HEK293 (cell line): Measurements from ENCODE around the gene SEC16A.

Experiments
- CTCF ChIA-PET: fragments of 350-600 bp; formaldehyde crosslinking; extraction: SDS; loops from one replicate; lab custom pipeline; 2021; ENCODE audit warnings: antibody characterized with exemption; lab: Yijun Ruan, JAX
- POLR2A ChIA-PET: fragments of 300-600 bp; formaldehyde crosslinking; extraction: SDS; loops from one replicate; lab custom pipeline; 2020; ENCODE audit warnings: antibody characterized with exemption, inconsistent platforms; lab: Yijun Ruan, JAX
- H3K27ac ChIP-seq: fragments of 200-500 bp; sonication (Bioruptor generic); 2 replicates; pipeline ENCODE4 v1.5.1; 2014; ENCODE audit warnings: low read depth, low read length, control low read depth, inconsistent platforms; ENCODE audit errors: extremely low read depth
- H3K36me3 ChIP-seq, 2 experiments: fragments of 200-500 bp in 1 of 2; sonication (Bioruptor generic) in 1 of 2; 1 replicate in 1 of 2; 2 replicates in 1 of 2; pipeline ENCODE4 v1.5.1; 2014 to 2017; ENCODE audit warnings: inconsistent platforms in 2 of 2, low read length in 2 of 2; ENCODE audit not compliant: control insufficient read depth in 2 of 2, insufficient read depth in 1 of 2
- H3K4me1 ChIP-seq: fragments of 200-500 bp; sonication (Bioruptor generic); 2 replicates; pipeline ENCODE4 v1.5.1; 2014; ENCODE audit warnings: mild to moderate bottlenecking, low read length, inconsistent platforms; ENCODE audit not compliant: control insufficient read depth, insufficient read depth
- H3K4me3 ChIP-seq: 2 replicates; pipeline ENCODE4 v1.5.1; 2011; ENCODE audit warnings: low read depth, mild to moderate bottlenecking, control low read depth, low read length, moderate library complexity
- H3K9me3 ChIP-seq: fragments of 200-500 bp; sonication (Bioruptor generic); 2 replicates; pipeline ENCODE4 v1.5.1; 2014; ENCODE audit warnings: low read depth, low read length, inconsistent platforms; ENCODE audit not compliant: control insufficient read depth, insufficient read depth
- GLIS2 ChIP-seq: fragments of 450-650 bp; formaldehyde crosslinking; IDR thresholded peaks from 2 replicates; pipeline ENCODE4 v1.5.1; 2016; ENCODE audit warnings: missing biosample characterization, missing genetic modification characterization
- INSM2 ChIP-seq: fragments of 450-650 bp; formaldehyde crosslinking; IDR thresholded peaks from 2 replicates; pipeline ENCODE4 v1.5.1; 2016; ENCODE audit warnings: missing biosample characterization, missing genetic modification characterization
- KLF16 ChIP-seq: fragments of 450-650 bp; formaldehyde crosslinking; IDR thresholded peaks from 2 replicates; pipeline ENCODE4 v1.5.1; 2017; ENCODE audit warnings: missing biosample characterization, missing genetic modification characterization
- MEIS1 ChIP-seq: sonication (generic); formaldehyde crosslinking; IDR thresholded peaks from 2 replicates; pipeline ENCODE4 v1.8.1; 2022; ENCODE audit warnings: missing genetic modification reagents, mild to moderate bottlenecking, borderline replicate concordance
- PATZ1 ChIP-seq: fragments of 450-650 bp; formaldehyde crosslinking; IDR thresholded peaks from 2 replicates; pipeline ENCODE4 v1.5.1; 2016; ENCODE audit warnings: missing biosample characterization, missing genetic modification characterization
- REPIN1 ChIP-seq: fragments of 450-650 bp; formaldehyde crosslinking; IDR thresholded peaks from 2 replicates; pipeline ENCODE4 v1.5.1; 2017; ENCODE audit warnings: missing biosample characterization, missing genetic modification characterization, low read depth
- TRIM28 ChIP-seq: IDR thresholded peaks from 2 replicates; pipeline ENCODE4 v1.6.1; 2011; ENCODE audit warnings: low read length, control low read depth, borderline replicate concordance
- YY2 ChIP-seq: fragments of 450-650 bp; formaldehyde crosslinking; IDR thresholded peaks from 2 replicates; pipeline ENCODE4 v1.5.1; 2016; ENCODE audit warnings: missing biosample characterization, missing genetic modification characterization
- ZBTB21 ChIP-seq: fragments of 450-650 bp; formaldehyde crosslinking; IDR thresholded peaks from 2 replicates; pipeline ENCODE4 v1.5.1; 2017; ENCODE audit warnings: missing biosample characterization, missing genetic modification characterization
- ZNF140 ChIP-seq: fragments of 450-650 bp; formaldehyde crosslinking; IDR thresholded peaks from 2 replicates; pipeline ENCODE4 v1.5.1; 2016; ENCODE audit warnings: missing biosample characterization, missing genetic modification characterization
- ZNF239 ChIP-seq: fragments of 450-650 bp; formaldehyde crosslinking; IDR thresholded peaks from 2 replicates; pipeline ENCODE4 v1.5.1; 2016; ENCODE audit warnings: missing biosample characterization, missing genetic modification characterization
- ZNF274 ChIP-seq, 2 experiments: fragments of 200-500 bp in 1 of 2; fragments of 450-650 bp in 1 of 2; sonication (Bioruptor generic) in 1 of 2; formaldehyde crosslinking in 1 of 2; IDR thresholded peaks; 2 replicates each; pipeline versions ENCODE4 v1.5.1 to v1.6.1; 2014 to 2016; ENCODE audit warnings: borderline replicate concordance in 1 of 2, inconsistent platforms in 1 of 2, low read length in 1 of 2, missing biosample characterization in 1 of 2, missing genetic modification characterization in 1 of 2
- ZNF311 ChIP-seq: fragments of 450-650 bp; formaldehyde crosslinking; IDR thresholded peaks from 2 replicates; pipeline ENCODE4 v1.5.1; 2017; ENCODE audit warnings: missing biosample characterization, missing genetic modification characterization, borderline replicate concordance
- ZNF324 ChIP-seq: fragments of 450-650 bp; formaldehyde crosslinking; IDR thresholded peaks from 2 replicates; pipeline ENCODE4 v1.5.1; 2016; ENCODE audit warnings: missing biosample characterization, missing genetic modification characterization
- ZNF335 ChIP-seq: fragments of 450-650 bp; formaldehyde crosslinking; conservative IDR thresholded peaks from 2 replicates; pipeline ENCODE4 v1.5.1; 2016; ENCODE audit warnings: missing biosample characterization, missing genetic modification characterization
- ZNF350 ChIP-seq: fragments of 450-650 bp; formaldehyde crosslinking; IDR thresholded peaks from 2 replicates; pipeline ENCODE4 v1.5.0; 2017; ENCODE audit warnings: missing biosample characterization, mild to moderate bottlenecking, missing genetic modification characterization
- ZNF510 ChIP-seq: fragments of 450-650 bp; formaldehyde crosslinking; IDR thresholded peaks from 2 replicates; pipeline ENCODE4 v1.5.1; 2018; ENCODE audit warnings: mild to moderate bottlenecking, missing genetic modification characterization, missing biosample characterization; ENCODE audit not compliant: insufficient replicate concordance
- ZNF785 ChIP-seq: fragments of 450-650 bp; formaldehyde crosslinking; IDR thresholded peaks from 2 replicates; pipeline ENCODE4 v1.5.1; 2016; ENCODE audit warnings: missing biosample characterization, missing genetic modification characterization
- ZNF791 ChIP-seq: fragments of 450-650 bp; formaldehyde crosslinking; IDR thresholded peaks from 2 replicates; pipeline ENCODE4 v1.5.1; 2016; ENCODE audit warnings: missing biosample characterization, missing genetic modification characterization
- ZSCAN4 ChIP-seq: fragments of 450-650 bp; formaldehyde crosslinking; IDR thresholded peaks from 2 replicates; pipeline ENCODE4 v1.5.1; 2017; ENCODE audit warnings: missing biosample characterization, missing genetic modification characterization

The SEC16A gene

DNA sequence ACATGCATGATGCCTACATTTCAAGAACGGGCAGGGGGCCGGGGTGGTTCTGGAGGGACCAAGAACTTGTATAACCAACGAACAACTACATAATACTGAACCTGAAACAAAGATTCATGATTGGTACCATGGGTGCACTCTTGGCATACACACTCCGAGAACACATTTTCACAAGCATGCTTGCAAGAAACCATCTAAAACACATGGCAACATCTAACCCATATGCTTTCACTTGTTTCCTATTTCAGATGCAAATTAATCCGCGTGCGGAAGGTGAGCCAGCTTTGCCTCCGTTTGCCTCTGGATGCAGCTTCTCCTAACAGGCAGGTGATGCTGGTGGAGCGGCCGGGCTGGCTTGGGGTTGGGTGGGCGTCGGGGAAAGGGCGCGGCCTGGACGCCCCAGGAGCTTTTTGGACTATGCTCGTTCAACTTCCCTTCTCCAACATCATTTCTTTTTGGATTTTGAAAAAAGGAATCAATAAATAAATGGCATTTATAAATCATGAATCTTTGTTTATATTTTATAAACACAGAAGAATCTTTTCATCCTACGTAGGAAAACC lies 12.5 kb upstream of the SEC16A start (continued):
- TF ChIP-seq ZNF335 (tag by site-specific recombination) (no peak), ZNF274 (IDR thresholded peaks at IDR 0.05; ENCODE audit: low read length) (no peak), ZNF274 (tag by site-specific recombination; IDR thresholded peaks at IDR 0.05; ENCODE audit: borderline replicate concordance) (no peak), KLF16 (tag by site-specific recombination) (no peak), REPIN1 (tag by site-specific recombination) (no peak), ZNF785 (tag by site-specific recombination) (no peak), ZNF140 (tag by site-specific recombination) (no peak), ZSCAN4 (no peak), GLIS2 (tag by site-specific recombination) (no peak)

GRCh38 chr9:136494531-136495215 lies 11.8 kb upstream of the SEC16A start:
- peaks cover 0 to 30% of the 10 kb centered on the region in 2 experiments; a peak in 1 of 3 replicates for H3K36me3 ChIP-seq
- no peaks in the 10 kb centered on the region for H3K4me1 ChIP-seq
- ChIA-PET POLR2A (no interaction called here), CTCF (no interaction called here)
- H3K4me3 ChIP-seq, result no peak overlapping the region
- TF ChIP-seq ZNF239 (tag by site-specific recombination) (no peak), ZNF311 (tag by site-specific recombination) (no peak), ZNF791 (tag by site-specific recombination) (no peak), TRIM28 (no peak), ZNF510 (tag by site-specific recombination) (no peak), ZNF350 (tag by site-specific recombination) (no peak), ZNF324 (tag by site-specific recombination) (no peak), MEIS1 (CRISPR knock-in tag) (no peak), ZBTB21 (no peak), YY2 (no peak), PATZ1 (tag by site-specific recombination) (no peak), INSM2 (tag by site-specific recombination) (no peak)
- H3K27ac ChIP-seq, result no peak overlapping the region
- H3K9me3 ChIP-seq, result no peaks in the 10 kb centered on the region
